Measurements from ENCODE around the gene FCGR2B.
"Not testable (repeated sequence)": the region's sequence is repeated elsewhere in the genome, so short reads cannot be mapped to it uniquely, and the experiment has no call there.

FCGR2B gene

GRCh38 chr1:161647507-161648360 is 15.2 kb upstream of the FCGR2B start:
- DNase-seq (ENCODE audit: low read depth in 2 of 2): not testable (repeated sequence)

GRCh38 chr1:161653541-161653940 is 9.4 kb upstream of the FCGR2B start:
- not testable (repeated sequence) for DNase-seq (ENCODE audit: low read depth in 2 of 2)

GRCh38 chr1:161653971-161654370 is 9.0 kb upstream of the FCGR2B start:
- not testable (repeated sequence) for DNase-seq (ENCODE audit: low read depth in 2 of 2)

GRCh38 chr1:161658524-161658923 is 4.4 kb upstream of the FCGR2B start:
- not testable (repeated sequence) for DNase-seq (ENCODE audit: low read depth in 2 of 2)

- DNase-seq (ENCODE audit: low read depth in 2 of 2): not testable (repeated sequence)
Measured at GRCh38 chr1:161661660-161662311, 1.2 kb upstream of the FCGR2B start.

- DNase-seq (ENCODE audit: low read depth in 2 of 2): not testable (repeated sequence)
Measured at GRCh38 chr1:161663569-161663968, 626 bp downstream of the FCGR2B start.

GRCh38 chr1:161664689-161665088 is 1.7 kb downstream of the FCGR2B start:
- not testable (repeated sequence) for DNase-seq (ENCODE audit: low read depth in 2 of 2)

- not testable (repeated sequence) for DNase-seq (ENCODE audit: low read depth in 2 of 2)
Measured at GRCh38 chr1:161671045-161672020, 8.4 kb downstream of the FCGR2B start.

GRCh38 chr1:161673437-161673836 is 10.5 kb downstream of the FCGR2B start:
- not testable (repeated sequence) for DNase-seq (ENCODE audit: low read depth in 2 of 2)

GRCh38 chr1:161674447-161674846 is 11.5 kb downstream of the FCGR2B start:
- not testable (repeated sequence) for DNase-seq (ENCODE audit: low read depth in 2 of 2)

GRCh38 chr1:161674908-161675307 is 12.0 kb downstream of the FCGR2B start:
- DNase-seq (ENCODE audit: low read depth in 2 of 2): not testable (repeated sequence)

GRCh38 chr1:161676441-161676840 is 13.5 kb downstream of the FCGR2B start:
- DNase-seq (ENCODE audit: low read depth in 2 of 2): no peak

- DNase-seq (ENCODE audit: low read depth in 2 of 2): no peak
Measured at GRCh38 chr1:161676958-161677689, 14.2 kb downstream of the FCGR2B start.

- no peak for DNase-seq (ENCODE audit: low read depth in 2 of 2)
Measured at GRCh38 chr1:161678500-161678899, 15.6 kb downstream of the FCGR2B start.

GRCh38 chr1:161681879-161682278 is 18.9 kb downstream of the FCGR2B start:
- DNase-seq (ENCODE audit: low read depth in 2 of 2): no peak

- DNase-seq (ENCODE audit: low read depth in 2 of 2): no peak
Measured at GRCh38 chr1:161688946-161689345, 26.0 kb downstream of the FCGR2B start.

- DNase-seq (ENCODE audit: low read depth in 2 of 2): no peak
Measured at GRCh38 chr1:161691846-161692245, 28.9 kb downstream of the FCGR2B start.

GRCh38 chr1:161693020-161693712 is 30.2 kb downstream of the FCGR2B start:
- not testable (repeated sequence) for DNase-seq (ENCODE audit: low read depth in 2 of 2)

- DNase-seq (ENCODE audit: low read depth in 2 of 2): not testable (repeated sequence)
Measured at GRCh38 chr1:161698302-161698701, 35.4 kb downstream of the FCGR2B start.

GRCh38 chr1:161702250-161702649 is 39.3 kb downstream of the FCGR2B start:
- DNase-seq (ENCODE audit: low read depth in 2 of 2): no peak
